Measurements from ENCODE around the gene PPP1R36.
A peak's percentile ranks its signal among the peaks of the same experiment; 100 is the strongest.
"Not testable (repeated sequence)": the region's sequence is repeated elsewhere in the genome, so short reads cannot be mapped to it uniquely, and the experiment has no call there.

The PPP1R36 gene

GRCh38 chr14:64549791-64550620, at the start of gene PPP1R36:
Gene PPP1R36, plus strand, starts transcription at chr14:64549961. Its CDS starts 37 bp downstream, at chr14:64549998.
- no peak for DNase-seq (ENCODE audit: low read depth)

DNA sequence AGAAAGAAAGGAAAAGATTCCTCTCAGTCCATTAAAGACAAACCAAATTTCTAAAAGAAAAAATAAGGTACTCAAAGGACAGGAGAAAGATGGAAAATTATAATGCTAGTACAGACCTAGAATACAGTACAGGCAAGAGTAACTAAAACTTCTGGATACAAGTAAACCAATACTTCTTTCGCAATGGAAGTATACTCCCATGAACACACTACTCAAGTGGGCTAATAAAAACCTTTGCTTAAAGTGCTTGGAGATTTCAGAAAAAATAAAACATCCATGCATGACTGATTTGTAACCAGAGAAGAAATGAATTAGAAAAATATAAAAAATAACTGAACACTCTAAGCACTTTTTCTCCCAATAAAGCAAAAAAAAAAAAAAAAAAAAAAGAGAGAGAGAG, 49.7 kb upstream of the PPP1R36 start:
- peak; percentile 50 for DNase-seq (ENCODE audit: low read depth)

- DNase-seq (ENCODE audit: low read depth), result peak; percentile 40
Observed at GRCh38 chr14:64501411-64502171, 48.2 kb upstream of the PPP1R36 start.

GRCh38 chr14:64502456-64502855, 47.3 kb upstream of the PPP1R36 start:
- no peak for DNase-seq (ENCODE audit: low read depth)

DNA sequence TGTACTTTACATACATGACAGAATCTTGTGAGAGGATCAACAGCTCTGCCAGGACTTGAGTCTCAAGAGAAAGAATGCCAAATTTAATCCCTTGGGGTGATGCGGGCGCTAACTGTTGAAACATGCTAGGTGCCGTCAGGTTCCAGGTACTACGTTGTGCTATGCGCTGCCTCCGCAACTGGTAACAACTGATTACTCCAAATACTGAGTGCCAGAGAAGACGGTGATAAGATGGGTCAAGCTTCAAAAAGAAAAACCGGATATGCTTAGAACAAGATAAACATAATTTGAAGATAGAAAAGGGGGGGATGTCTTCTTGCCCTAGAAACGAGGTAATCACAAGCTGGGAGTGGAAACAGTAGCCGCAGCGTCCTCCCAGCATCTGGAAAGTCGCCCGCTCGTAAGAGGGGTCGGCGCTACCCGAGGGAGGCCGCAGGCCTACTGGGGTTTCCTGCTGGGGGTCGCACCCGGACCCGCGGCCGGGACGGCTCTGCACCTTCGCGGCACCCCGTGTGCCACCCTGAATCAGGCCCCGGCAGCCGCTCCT, 46.8 kb upstream of the PPP1R36 start:
- peak; percentile 16 for DNase-seq (ENCODE audit: low read depth)

- DNase-seq (ENCODE audit: low read depth), result peak; percentile 95
Observed at GRCh38 chr14:64503434-64504309, 46.1 kb upstream of the PPP1R36 start, which contains the start of gene ZBTB25. Gene ZBTB25, minus strand, starts transcription at chr14:64503838. Its CDS starts 13,305 bp downstream, at chr14:64490533.

GRCh38 chr14:64504310-64504896, 45.4 kb upstream of the PPP1R36 start, which contains the start of gene ZBTB1:
Gene ZBTB1, plus strand, starts transcription at chr14:64504770. Its CDS starts 16,735 bp downstream, at chr14:64521505.
- DNase-seq (ENCODE audit: low read depth), result peak; percentile 95

DNA sequence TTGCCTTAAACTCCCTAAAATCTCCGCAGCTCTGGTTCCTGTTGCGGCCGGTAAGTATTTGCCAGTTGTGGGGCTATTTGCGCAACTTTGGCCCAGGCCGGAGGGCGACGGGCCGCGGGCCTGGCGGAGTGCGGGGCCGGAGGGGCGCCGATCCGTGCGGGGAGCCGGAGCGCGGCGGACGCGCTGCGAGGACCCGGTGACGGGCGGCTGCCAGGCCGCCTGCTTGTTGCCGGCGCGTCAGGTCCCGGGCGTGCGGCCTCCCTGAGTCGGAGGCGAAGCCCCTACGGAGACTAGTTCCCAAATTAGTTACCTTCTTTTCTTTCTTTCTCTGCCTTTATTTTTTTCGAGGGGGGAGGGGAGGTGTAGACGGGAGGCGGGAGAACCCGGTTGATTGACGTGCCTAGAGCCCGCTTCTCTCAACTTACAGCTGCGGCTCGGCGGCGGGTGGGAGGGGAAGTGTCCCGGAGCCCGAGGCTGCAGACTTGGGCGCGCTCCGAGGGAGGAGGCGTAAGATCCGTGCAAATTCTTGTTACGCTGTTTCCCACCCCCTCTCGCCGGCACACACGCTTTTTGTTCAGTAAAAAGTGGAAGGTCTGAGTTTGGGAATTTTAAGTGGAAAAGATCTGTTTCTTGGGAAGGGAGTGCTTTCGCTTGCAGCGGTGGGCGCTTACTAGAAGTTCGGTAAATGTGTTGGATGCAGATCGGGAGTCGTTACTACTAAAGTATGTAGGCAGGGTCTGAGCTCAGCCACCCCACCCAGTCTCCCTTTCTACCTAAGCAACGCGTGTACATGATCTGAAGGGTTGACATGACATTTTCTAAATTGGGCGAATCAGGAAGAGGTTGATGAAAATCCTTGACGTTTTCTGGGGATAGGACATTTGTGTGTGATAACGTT, 44.6 kb upstream of the PPP1R36 start:
- DNase-seq (ENCODE audit: low read depth), result peak; percentile 84

DNA sequence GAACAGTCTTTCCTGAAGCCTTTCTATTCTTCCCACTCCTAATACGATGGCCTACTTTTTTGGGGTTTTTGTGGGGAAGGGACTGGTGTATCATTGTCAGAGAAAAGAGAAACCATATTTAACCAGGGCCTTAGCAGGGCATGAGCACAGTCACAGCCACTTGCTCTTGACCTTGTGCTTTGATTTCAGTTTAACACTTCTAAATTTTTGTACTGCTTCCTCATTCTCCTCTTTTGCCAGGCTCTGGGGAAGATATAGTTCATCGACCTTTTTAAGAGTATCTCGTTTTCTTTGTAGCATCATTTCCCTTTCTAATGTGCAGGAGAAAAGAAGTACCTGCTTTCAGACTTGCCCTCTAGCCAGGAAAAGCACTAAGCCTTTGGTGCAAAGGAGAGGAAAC, 43.0 kb upstream of the PPP1R36 start:
- no peak for DNase-seq (ENCODE audit: low read depth)

- no peak for DNase-seq (ENCODE audit: low read depth)
Observed at GRCh38 chr14:64507376-64508156, 42.2 kb upstream of the PPP1R36 start.

GRCh38 chr14:64508215-64508776, 41.5 kb upstream of the PPP1R36 start:
- no peak for DNase-seq (ENCODE audit: low read depth)

DNA sequence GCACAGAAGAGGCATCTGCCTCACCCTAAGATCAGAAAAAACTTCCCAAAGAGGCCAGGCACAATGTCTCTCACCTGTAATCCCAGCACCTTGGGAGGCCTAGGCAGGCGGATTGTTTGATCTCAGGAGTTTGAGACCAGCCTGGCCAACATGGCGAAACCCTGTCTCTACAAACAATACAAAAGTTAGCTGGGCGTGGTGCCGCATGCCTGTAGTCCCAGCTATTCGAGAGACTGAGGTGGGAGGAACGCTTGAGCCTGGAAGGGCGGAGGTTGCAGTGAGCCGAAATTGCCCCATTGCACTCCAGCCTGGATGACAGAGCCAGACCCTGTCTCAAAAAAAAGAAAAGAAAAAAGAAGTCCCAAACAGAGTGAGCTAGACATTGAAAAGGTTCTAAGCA, 40.7 kb upstream of the PPP1R36 start:
- no peak for DNase-seq (ENCODE audit: low read depth)

- peak; percentile 55 for DNase-seq (ENCODE audit: low read depth)
Observed at GRCh38 chr14:64510825-64511671, 38.7 kb upstream of the PPP1R36 start.

GRCh38 chr14:64513271-64513670, 36.5 kb upstream of the PPP1R36 start:
- DNase-seq (ENCODE audit: low read depth), result no peak

DNA sequence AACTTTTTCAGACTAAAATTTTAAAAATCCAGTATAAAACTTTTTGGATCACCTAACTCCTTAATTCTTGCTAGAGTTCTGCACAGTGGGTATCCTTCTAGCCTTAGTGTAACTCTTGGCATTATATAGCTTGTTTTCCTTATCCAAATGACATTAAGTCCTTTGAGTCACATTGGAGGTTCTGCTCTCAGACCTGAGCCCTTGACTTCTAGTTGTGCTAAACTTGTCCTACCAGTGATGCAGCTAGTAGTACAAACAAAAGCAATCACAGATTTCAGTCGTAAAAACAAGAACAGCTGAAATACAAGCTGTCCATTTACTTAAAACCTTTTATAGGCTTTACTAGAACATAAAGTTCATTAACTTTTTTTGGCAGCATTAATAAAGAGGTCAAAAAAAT, 34.7 kb upstream of the PPP1R36 start:
- no peak for DNase-seq (ENCODE audit: low read depth)

DNA sequence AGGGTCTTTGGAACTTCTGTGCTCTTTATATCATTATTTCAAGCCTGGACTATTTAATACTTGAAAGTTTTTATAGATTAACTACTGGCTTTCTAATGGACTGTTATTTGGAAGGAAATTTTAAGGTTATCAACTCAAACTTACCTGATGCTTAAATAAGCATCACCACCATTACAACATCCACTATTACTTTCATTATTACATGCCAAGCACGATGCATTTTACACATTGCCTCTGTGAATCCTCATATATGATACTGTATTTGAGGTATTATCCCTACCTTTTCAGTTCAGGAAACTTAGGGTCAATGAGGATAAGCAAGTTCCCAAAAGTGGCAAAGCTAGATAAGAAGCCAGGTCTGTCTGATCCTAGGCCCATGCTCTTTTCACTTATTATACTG, 32.8 kb upstream of the PPP1R36 start:
- DNase-seq (ENCODE audit: low read depth), result no peak

DNA sequence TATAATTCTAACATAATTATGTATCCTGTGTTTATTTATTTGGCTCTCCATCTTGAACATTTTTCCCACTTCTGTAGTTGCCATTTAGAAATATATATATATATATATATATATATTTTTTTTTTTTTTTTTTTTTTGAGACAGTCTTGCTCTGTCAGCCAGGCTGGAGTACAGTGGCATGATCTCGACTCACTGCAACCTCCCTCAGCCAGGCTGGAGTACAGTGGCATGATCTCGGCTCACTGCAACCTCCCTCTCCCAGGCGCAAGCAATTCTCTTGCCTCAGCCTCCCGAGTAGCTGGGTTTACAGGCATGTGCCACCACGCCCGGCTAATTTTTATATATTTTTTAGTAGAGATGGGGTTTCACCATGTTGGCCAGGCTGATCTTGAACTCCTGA, 32.1 kb upstream of the PPP1R36 start:
- DNase-seq (ENCODE audit: low read depth), result not testable (repeated sequence)

- no peak for DNase-seq (ENCODE audit: low read depth)
Observed at GRCh38 chr14:64518229-64518628, 31.5 kb upstream of the PPP1R36 start.
